Testis (tissue), 2 donors: ENCODE data around the gene CCP110.

Experiments used
- POLR2A ChIP-seq: fragments of 450-650 bp; IDR thresholded peaks from one replicate; pipeline ENCODE4 v1.6.1; 2017; ENCODE audit warnings: antibody characterized with exemption, mild to moderate bottlenecking, moderate library complexity
- TF ChIP-seq, protein P1 (sequence below), 3 experiments: fragments of 450-650 bp in 2 of 3; fragments of 200-600 bp in 1 of 3; sonication (generic) in 1 of 3; IDR thresholded peaks; one replicate each; pipeline ENCODE4 v1.5.1; 2016 to 2019; ENCODE audit warnings: antibody characterized with exemption in 3 of 3, mild to moderate bottlenecking in 2 of 3, moderate library complexity in 1 of 3

DNA sequence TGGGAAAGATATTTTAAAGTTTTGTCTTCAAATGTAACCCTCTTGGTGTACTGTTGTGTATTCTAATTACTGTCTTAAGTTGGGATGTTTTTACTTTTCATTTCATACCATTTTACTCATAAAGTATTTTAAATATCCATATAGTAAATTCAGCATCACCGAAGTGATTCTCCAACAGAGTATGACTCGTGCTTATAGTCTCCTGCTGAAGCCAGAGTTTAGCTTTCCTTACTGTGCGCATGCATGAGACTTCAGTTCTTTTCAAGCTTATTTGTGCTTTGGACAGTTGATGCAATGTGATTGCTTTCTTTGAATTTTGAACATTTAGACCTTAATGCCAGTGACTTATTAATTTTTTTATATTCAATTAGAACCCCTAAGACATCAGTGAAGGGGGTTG lies 24.4 kb downstream of the CCP110 start:
- TF ChIP-seq POLR2A, result no peak
- TF ChIP-seq, protein P1, sequence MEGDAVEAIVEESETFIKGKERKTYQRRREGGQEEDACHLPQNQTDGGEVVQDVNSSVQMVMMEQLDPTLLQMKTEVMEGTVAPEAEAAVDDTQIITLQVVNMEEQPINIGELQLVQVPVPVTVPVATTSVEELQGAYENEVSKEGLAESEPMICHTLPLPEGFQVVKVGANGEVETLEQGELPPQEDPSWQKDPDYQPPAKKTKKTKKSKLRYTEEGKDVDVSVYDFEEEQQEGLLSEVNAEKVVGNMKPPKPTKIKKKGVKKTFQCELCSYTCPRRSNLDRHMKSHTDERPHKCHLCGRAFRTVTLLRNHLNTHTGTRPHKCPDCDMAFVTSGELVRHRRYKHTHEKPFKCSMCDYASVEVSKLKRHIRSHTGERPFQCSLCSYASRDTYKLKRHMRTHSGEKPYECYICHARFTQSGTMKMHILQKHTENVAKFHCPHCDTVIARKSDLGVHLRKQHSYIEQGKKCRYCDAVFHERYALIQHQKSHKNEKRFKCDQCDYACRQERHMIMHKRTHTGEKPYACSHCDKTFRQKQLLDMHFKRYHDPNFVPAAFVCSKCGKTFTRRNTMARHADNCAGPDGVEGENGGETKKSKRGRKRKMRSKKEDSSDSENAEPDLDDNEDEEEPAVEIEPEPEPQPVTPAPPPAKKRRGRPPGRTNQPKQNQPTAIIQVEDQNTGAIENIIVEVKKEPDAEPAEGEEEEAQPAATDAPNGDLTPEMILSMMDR (IDR thresholded peaks at IDR 0.05), result no peak
